GM18505 (cell line): Measurements from ENCODE around the gene GNAZ.

Experiments used
- ATAC-seq: cut with Tn5 transposase; IDR thresholded peaks from one replicate; pipeline ENCODE4 v1.9.1; 2021; ENCODE audit not compliant: unreplicated experiment
- POLR2A ChIP-seq: IDR thresholded peaks from 4 replicates; pipeline ENCODE4 v1.6.1; 2011; ENCODE audit warnings: borderline replicate concordance; ENCODE audit not compliant: insufficient read depth, insufficient read length; ENCODE audit errors: extremely low read depth

The GNAZ gene

GRCh38 chr22:23102002-23102655 is 31.8 kb downstream of the GNAZ start:
- no peak for TF ChIP-seq POLR2A
- ATAC-seq, result no peak

DNA sequence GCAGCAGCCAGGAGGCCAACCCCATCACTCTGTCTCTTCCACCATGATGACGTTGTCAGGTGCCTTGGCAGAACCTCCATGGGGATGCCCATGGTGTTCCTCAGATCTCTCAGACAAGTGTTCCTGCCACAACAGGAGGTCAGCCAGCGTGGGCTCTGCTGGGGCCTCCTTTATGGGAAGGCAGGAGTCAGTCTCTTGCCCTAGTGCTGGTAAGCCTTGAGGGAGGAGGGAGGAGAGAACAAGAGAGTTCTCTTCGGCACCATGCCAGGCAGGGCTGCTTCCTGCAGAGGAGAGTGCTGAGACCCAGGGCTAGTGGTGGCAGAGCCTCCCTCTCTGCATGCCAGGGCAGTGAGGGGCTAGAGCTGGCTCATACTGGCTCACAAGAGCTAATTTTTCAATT is 32.5 kb downstream of the GNAZ start:
- no peak for ATAC-seq
- TF ChIP-seq POLR2A, result no peak

GRCh38 chr22:23103199-23103954 is 33.1 kb downstream of the GNAZ start:
- TF ChIP-seq POLR2A, result no peak
- no peak for ATAC-seq

DNA sequence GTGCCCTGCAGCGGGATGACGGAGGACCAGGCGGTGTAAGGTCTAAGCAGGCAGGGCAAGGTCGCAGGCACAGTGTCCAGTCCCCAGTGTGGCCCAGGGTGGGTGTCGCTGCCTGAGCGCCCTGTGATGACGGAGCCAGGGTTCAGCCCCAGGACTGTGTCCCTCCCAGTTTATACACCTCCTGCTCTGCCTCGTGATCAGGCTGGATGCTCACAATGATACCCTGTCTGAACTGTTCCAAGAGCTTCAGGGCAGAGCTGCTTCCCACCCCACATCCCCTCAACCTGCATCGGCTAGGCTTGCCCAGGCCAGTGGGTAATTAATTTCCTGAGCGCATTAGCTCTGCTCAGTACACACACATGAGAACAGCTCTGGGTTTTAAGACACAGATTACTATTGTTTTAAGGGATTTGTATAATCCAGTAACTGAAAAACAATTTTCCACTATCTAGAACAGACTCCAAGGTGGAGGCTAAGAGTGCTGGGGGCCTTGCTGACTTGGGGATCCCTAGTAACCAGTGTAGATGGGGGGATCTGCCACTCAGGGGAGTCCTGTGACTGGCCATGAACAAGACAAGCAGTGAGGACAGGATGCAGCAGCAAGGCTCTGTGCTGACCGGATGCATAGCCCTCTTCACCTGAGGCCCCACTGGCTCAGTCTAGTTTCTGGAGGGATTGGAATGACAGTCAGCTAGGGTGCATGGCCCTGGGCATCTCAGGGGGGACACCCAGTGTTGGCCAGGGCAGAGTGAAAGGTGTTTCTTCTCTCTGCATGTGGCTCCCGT is 34.1 kb downstream of the GNAZ start:
- TF ChIP-seq POLR2A, result no peak
- no peak for ATAC-seq

DNA sequence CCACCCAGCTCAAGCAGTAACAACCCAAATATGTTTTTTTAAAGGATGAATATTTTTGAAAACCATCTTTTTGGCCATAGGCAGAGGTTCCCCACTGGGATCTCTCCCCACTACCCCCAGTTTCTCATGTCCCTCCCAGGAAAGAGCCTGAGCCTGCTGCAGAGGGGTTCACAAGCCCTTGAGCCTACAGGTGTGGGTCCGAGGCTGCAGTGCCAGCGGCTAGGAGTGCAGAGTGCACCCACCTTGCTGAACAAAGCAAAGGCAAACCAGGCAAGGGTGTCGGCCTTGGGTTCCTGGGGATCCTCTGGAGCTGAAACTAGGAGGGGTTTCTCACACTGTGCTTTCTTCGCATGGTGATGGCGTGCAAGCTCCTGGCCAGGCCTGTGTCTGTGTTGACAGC is 35.0 kb downstream of the GNAZ start:
- TF ChIP-seq POLR2A, result no peak
- ATAC-seq, result no peak

DNA sequence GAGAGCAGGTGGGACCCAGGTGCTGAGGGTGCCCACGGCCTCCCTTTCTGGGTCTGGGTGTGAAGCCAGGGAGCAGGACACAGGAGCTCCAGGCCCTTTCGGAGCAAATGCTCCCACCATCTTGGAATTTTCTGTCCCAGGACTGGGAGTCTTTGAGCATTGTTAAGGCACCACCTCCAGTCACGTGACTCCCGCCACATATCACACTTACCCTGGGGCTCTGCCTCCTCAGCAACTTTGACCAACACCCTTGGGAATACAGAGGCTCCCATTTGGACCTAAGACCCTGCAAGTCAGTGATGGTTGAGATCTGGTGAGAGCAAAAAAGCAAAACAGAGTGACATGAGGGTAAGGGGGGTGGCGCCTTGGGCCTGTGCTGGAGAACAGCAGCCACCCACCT is 35.6 kb downstream of the GNAZ start:
- no peak for TF ChIP-seq POLR2A
- ATAC-seq, result no peak

- no peak for ATAC-seq
- TF ChIP-seq POLR2A, result no peak
Observed at GRCh38 chr22:23106344-23106743, 36.0 kb downstream of the GNAZ start.

DNA sequence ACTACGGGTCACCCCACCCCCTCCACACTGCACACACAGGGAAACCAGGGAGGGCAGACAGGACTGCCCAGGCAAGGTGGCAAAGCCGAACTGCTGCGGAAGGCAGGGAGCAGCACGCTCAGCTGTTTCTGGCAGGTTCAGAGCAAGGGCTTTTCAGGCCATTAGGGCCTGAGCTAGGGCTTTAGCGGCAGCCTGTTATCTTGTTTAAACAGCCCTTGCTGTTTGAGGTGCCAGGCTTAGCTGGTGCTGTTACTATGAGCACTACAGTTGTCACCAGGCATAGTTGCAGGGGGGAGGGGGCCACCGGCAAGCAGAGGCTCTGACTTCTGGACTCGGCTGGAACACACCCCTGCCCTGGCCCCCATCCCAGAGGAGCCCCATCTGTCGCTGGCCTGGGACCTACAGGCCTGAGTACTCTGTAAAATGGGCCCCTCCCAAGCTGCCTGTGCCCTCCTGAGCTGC is 36.6 kb downstream of the GNAZ start:
- no peak for ATAC-seq
- no peak for TF ChIP-seq POLR2A

DNA sequence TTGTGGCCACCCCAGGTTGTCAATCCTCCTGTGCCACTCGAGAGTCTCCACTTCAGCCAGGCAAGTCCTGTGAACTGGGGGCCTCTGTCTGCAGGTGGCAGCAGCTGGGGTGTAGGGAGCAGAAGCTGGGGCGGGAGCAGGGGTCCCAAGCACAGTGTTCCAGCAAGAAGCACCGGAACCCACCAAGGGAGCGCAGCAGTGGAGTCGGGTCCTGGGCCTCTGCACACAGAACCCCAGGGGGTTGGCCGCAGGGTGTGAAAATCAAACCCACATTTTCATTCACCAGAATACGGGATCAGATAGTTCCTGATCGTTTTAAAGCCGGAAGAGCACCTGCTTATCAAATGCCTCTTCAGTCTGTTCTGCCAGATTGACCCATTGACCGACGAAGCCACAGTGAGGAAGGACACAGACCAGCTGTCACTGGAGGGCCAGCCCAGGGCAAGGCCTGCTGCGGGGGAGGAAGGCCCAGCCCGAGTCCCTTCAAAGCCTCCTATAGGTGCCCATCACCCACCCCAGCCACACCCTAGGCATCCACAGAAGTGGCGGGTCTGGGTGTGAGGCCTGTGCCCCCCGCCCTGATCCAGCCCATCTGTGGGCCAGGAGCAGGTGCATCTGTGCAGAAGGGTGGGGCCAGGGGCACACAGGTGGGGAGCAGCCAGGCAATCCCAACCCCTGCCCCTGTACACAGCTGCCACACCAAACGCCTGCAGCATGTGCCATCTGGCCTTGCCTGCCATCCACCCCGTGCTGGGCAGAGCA is 37.3 kb downstream of the GNAZ start:
- ATAC-seq, result no peak
- no peak for TF ChIP-seq POLR2A

- ATAC-seq, result no peak
- TF ChIP-seq POLR2A, result no peak
Observed at GRCh38 chr22:23108249-23109078, 38.1 kb downstream of the GNAZ start.

DNA sequence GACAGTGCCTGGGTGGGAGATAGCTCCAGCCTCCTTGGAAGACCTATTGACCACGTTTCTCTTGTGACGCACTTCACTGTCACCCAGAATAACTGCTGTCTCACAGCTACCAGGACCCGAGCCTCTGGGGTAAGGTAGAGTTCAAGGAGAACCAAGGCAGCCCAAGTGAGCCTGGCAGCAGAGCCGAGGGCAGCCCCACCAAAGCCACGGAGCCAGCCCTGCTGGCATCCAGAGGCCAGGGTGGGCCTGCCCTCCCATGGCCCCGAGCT is 38.7 kb downstream of the GNAZ start:
- no peak for ATAC-seq
- TF ChIP-seq POLR2A, result no peak

- no peak for ATAC-seq
- no peak for TF ChIP-seq POLR2A
Observed at GRCh38 chr22:23109441-23109978, 39.2 kb downstream of the GNAZ start.
